HepG2 (cell line): Measurements from ENCODE around the gene UCKL1. TPM values are rescaled to one million over a fixed set of nuclear protein-coding genes. Genes with fewer than 3 reads are reported as not detected.

Experiments used
- ARNT2 ChIP-seq: sonication (generic); formaldehyde crosslinking; IDR thresholded peaks from 2 replicates; pipeline ENCODE4 v1.8.0; 2022; ENCODE audit warnings: mild to moderate bottlenecking, low read depth, missing genetic modification reagents, moderate library complexity
- CENPT ChIP-seq: sonication (generic); formaldehyde crosslinking; IDR thresholded peaks from 2 replicates; pipeline ENCODE4 v1.8.0; 2022; ENCODE audit warnings: low read depth, mild to moderate bottlenecking, moderate library complexity, missing genetic modification reagents
- DNMT3B ChIP-seq: conservative IDR thresholded peaks from 2 replicates; pipeline ENCODE4 v1.6.1; 2016; ENCODE audit warnings: missing biosample characterization, control low read depth
- FOSL1 ChIP-seq: sonication (generic); formaldehyde crosslinking; IDR thresholded peaks from 2 replicates; pipeline ENCODE4 v1.9.0; 2021; ENCODE audit warnings: missing genetic modification reagents, borderline replicate concordance
- HIVEP1 ChIP-seq: sonication (generic); formaldehyde crosslinking; IDR thresholded peaks from 2 replicates; pipeline ENCODE4 v1.4.0; 2020; ENCODE audit warnings: mild to moderate bottlenecking, missing genetic modification reagents
- ISX ChIP-seq: sonication (generic); formaldehyde crosslinking; conservative IDR thresholded peaks from 2 replicates; pipeline ENCODE4 v1.5.0; 2020; ENCODE audit warnings: missing genetic modification reagents
- RBM39 ChIP-seq: fragments of 200-400 bp; formaldehyde crosslinking; IDR thresholded peaks from one replicate; pipeline ENCODE4 v1.6.1; 2018; ENCODE audit warnings: antibody characterized with exemption, mild to moderate bottlenecking, low read depth, low read length; ENCODE audit not compliant: poor library complexity, severe bottlenecking
- SNAI1 ChIP-seq: sonication (generic); formaldehyde crosslinking; IDR thresholded peaks from 2 replicates; pipeline ENCODE4 v1.5.0; 2020; ENCODE audit warnings: mild to moderate bottlenecking, missing genetic modification reagents, borderline replicate concordance
- TCF12 ChIP-seq, 2 experiments: fragments of 450-650 bp in 1 of 2; sonication (generic) in 1 of 2; formaldehyde crosslinking in 1 of 2; IDR thresholded peaks; 2 replicates each; pipeline versions ENCODE4 v1.6.1 to v1.8.0; 2017 to 2022; ENCODE audit warnings: antibody characterized with exemption in 1 of 2, mild to moderate bottlenecking in 1 of 2, missing genetic modification reagents in 1 of 2, moderate library complexity in 1 of 2
- ZBTB26 ChIP-seq: IDR thresholded peaks from 2 replicates; pipeline ENCODE4 v1.6.1; 2016; ENCODE audit warnings: missing compliant biosample characterization, missing genetic modification reagents, borderline replicate concordance
- ZFP1 ChIP-seq: IDR thresholded peaks from 2 replicates; pipeline ENCODE4 v1.6.1; 2016
- ZGPAT ChIP-seq: IDR thresholded peaks from 2 replicates; pipeline ENCODE4 v1.6.1; 2016; ENCODE audit warnings: mild to moderate bottlenecking
- ZNF232 ChIP-seq: sonication (generic); formaldehyde crosslinking; IDR thresholded peaks from 2 replicates; pipeline ENCODE4 v1.4.0; 2020; ENCODE audit warnings: missing genetic modification reagents, borderline replicate concordance
- ZNF24 ChIP-seq: fragments of 450-650 bp; IDR thresholded peaks from 2 replicates; pipeline ENCODE4 v1.6.1; 2017; ENCODE audit warnings: antibody characterized with exemption, mild to moderate bottlenecking
- ZNF556 ChIP-seq: sonication (generic); formaldehyde crosslinking; IDR thresholded peaks from 2 replicates; pipeline ENCODE4 v1.4.0; 2020; ENCODE audit warnings: mild to moderate bottlenecking, missing genetic modification reagents, borderline replicate concordance
- ZNF580 ChIP-seq: IDR thresholded peaks from 2 replicates; pipeline ENCODE4 v1.6.1; 2016; ENCODE audit warnings: low read depth, borderline replicate concordance
- ZNF740 ChIP-seq: sonication (generic); formaldehyde crosslinking; IDR thresholded peaks from 2 replicates; pipeline ENCODE4 v1.4.0; 2020; ENCODE audit warnings: missing genetic modification reagents
- ZNF776 ChIP-seq: sonication (generic); formaldehyde crosslinking; IDR thresholded peaks from 2 replicates; pipeline ENCODE4 v1.4.0; 2020; ENCODE audit warnings: mild to moderate bottlenecking, missing genetic modification reagents
- polyA plus RNA-seq, 8 experiments: library from polyadenylated mRNA; depleted of rRNA in 3 of 8; stranded (reverse) in 7 of 8; unstranded in 1 of 8; fragments of >200 nt; fragmentation: Illumina TruSeq in 4 of 8; extraction: Trizol in 4 of 8; gene quantifications; 2 replicates each; pipeline versions ENCODE4 v1.2.1 to v1.2.3, GENCODE V29; 2011 to 2016; ENCODE audit warnings: low read depth in 4 of 8, missing spikeins in 1 of 8, mixed read lengths in 1 of 8; ENCODE audit not compliant: insufficient read depth in 1 of 8
- total RNA-seq, 5 experiments: library from RNA; depleted of rRNA; stranded (reverse); fragments of >200 nt; fragmentation: Illumina TruSeq; extraction: Trizol; gene quantifications; 2 replicates each; pipeline ENCODE4 v1.2.3, GENCODE V29; 2016; ENCODE audit warnings: low read depth in 1 of 5
- TF ChIP-seq, protein P1 (sequence below): sonication (generic); formaldehyde crosslinking; IDR thresholded peaks from 2 replicates; pipeline ENCODE4 v1.4.0; 2020; ENCODE audit warnings: missing genetic modification reagents, low read depth, mild to moderate bottlenecking, borderline replicate concordance
- TF ChIP-seq, protein P2 (sequence below): sonication (generic); formaldehyde crosslinking; IDR thresholded peaks from 2 replicates; pipeline ENCODE4 v1.8.1; 2023; ENCODE audit warnings: mild to moderate bottlenecking, moderate library complexity, missing genetic modification reagents
- TF ChIP-seq, protein P3 (sequence below): sonication (generic); formaldehyde crosslinking; IDR thresholded peaks from 2 replicates; pipeline ENCODE4 v1.4.0; 2020; ENCODE audit warnings: missing genetic modification reagents

UCKL1 gene
- total and polyA plus RNA-seq, 2 of the 13 experiments (the other 11 are each of a cell fraction or from before 2014, with no cell fraction given) = 50.2 to 126 TPM

GRCh38 chr20:63969838-63970713 is 13.9 kb upstream of the UCKL1 start, which contains the start of gene ZNF512B (continued):
- TF ChIP-seq, protein P1, sequence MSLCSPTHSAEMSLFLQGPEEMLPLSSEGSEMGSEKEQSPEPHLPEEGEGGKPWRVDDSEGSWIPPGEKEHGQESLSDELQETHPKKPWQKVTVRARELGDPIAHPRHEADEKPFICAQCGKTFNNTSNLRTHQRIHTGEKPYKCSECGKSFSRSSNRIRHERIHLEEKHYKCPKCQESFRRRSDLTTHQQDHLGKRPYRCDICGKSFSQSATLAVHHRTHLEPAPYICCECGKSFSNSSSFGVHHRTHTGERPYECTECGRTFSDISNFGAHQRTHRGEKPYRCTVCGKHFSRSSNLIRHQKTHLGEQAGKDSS (CRISPR knock-in tag) = no peak
- TF ChIP-seq DNMT3B (CRISPR knock-in tag) (0 out of 2 replicates have a peak, but pooled peaks have one; percentile 53), ISX (no peak), ZBTB26 (CRISPR knock-in tag) (no peak), ZFP1 (CRISPR knock-in tag) (no peak), ZNF740 (peak; percentile 3; the same call in 1 of the 2 replicates), ZNF580 (CRISPR knock-in tag) (no peak), ZGPAT (CRISPR knock-in tag) (peak; percentile 54; the same call in 1 of the 2 replicates), HIVEP1 (peak; percentile 87), ZNF232 (CRISPR knock-in tag) (no peak), FOSL1 (CRISPR knock-in tag) (no peak), TCF12 (IDR thresholded peaks at IDR 0.05) (no peak), TCF12 (CRISPR knock-in tag; IDR thresholded peaks at IDR 0.05) (no peak), RBM39 (peak; percentile 56), ZNF556 (CRISPR knock-in tag) (peak; percentile 53; the same call in 1 of the 2 replicates), CENPT (CRISPR knock-in tag) (no peak), SNAI1 (CRISPR knock-in tag) (no peak), ZNF24 (no peak), ARNT2 (CRISPR knock-in tag) (peak; percentile 74; the same call in 1 of the 2 replicates), ZNF776 (CRISPR knock-in tag) (0 out of 2 replicates have a peak, but pooled peaks have one; percentile 61)
- TF ChIP-seq, protein P2, sequence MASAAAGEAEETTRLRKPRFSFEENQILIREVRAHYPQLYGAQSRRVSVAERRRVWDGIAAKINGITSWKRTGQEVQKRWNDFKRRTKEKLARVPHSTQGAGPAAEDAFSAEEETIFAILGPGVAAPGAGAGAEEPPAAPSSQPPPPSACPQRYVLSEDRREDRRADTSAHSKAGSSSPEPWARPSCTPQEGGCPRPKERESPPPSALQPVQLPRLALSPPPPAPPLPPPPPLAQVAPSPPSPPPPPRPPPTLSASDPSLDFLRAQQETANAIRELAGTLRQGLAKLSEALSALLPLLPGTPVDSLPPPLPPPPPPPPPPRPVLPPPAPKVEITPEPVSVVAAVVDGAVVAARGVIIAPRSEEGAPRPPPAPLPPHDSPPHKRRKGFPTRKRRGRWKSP = peak; percentile 64; the same call in 1 of the 2 replicates
- TF ChIP-seq, protein P3, sequence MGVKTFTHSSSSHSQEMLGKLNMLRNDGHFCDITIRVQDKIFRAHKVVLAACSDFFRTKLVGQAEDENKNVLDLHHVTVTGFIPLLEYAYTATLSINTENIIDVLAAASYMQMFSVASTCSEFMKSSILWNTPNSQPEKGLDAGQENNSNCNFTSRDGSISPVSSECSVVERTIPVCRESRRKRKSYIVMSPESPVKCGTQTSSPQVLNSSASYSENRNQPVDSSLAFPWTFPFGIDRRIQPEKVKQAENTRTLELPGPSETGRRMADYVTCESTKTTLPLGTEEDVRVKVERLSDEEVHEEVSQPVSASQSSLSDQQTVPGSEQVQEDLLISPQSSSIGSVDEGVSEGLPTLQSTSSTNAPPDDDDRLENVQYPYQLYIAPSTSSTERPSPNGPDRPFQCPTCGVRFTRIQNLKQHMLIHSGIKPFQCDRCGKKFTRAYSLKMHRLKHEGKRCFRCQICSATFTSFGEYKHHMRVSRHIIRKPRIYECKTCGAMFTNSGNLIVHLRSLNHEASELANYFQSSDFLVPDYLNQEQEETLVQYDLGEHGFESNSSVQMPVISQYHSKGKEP = peak; percentile 45; the same call in 1 of the 2 replicates
